Measurements from ENCODE around the gene ORAI3. TPM values are rescaled to one million over a fixed set of nuclear protein-coding genes. Genes with fewer than 3 reads are reported as not detected.
A peak's percentile ranks its signal among the peaks of the same experiment; 100 is the strongest.

The ORAI3 gene
- polyA plus RNA-seq, 1 of the 3 experiments (the other 2 are of a cell fraction) = 29.0 TPM

DNA sequence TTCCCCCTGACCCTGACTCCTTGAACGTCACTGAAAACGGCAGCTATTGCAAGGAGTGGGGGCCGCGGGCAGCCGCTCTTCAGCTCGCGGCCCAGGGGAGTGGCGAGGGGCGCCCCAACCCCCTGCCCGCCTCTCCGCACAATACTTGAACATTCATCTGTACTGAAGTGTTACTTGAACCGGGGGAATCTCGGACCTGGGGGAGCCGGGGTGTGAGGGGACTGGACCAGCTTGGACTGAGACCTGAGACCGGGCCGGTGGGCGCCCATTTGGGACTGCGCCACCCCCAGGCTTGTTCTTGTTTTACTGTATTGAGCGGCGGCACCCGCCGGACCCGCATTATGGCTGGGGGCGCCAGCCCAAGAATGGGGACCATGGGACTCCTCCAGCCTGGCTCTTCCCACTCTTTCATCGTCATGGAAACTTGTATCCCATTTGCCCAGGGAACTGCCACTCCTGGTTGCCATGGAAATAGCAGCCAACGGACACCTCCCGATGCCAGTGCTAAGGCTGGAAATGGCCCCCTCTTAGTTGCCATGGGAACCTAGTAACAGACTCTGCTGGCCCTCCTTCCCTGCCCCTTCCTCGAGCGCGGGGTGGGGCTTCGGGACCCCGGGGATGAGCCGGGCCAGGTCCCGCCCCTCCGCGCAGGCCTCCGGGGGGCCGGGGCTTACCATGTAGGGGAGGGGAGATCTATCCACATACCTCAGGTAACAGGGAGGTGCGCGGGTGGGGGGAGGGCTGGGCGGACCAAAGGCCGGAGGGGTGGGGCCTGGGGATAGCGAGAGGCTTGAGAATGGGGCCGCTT is 805 bp upstream of the ORAI3 start:
- H3K27ac ChIP-seq (ENCODE audit: low read depth in 2 of 2, low read length in 1 of 2) = peak overlapping the region; percentile 86 to 91
- no peaks in the 10 kb centered on the region for H3K9me2 ChIP-seq
- peak overlapping the region; percentile 97 for H3K4me2 ChIP-seq
- TF ChIP-seq, protein P1, sequence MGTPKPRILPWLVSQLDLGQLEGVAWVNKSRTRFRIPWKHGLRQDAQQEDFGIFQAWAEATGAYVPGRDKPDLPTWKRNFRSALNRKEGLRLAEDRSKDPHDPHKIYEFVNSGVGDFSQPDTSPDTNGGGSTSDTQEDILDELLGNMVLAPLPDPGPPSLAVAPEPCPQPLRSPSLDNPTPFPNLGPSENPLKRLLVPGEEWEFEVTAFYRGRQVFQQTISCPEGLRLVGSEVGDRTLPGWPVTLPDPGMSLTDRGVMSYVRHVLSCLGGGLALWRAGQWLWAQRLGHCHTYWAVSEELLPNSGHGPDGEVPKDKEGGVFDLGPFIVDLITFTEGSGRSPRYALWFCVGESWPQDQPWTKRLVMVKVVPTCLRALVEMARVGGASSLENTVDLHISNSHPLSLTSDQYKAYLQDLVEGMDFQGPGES (IDR thresholded peaks at IDR 0.05; ENCODE audit: low read depth, low read length) = 0 out of 2 replicates have a peak, but pooled peaks have one; percentile 33
- TF ChIP-seq, protein P2, sequence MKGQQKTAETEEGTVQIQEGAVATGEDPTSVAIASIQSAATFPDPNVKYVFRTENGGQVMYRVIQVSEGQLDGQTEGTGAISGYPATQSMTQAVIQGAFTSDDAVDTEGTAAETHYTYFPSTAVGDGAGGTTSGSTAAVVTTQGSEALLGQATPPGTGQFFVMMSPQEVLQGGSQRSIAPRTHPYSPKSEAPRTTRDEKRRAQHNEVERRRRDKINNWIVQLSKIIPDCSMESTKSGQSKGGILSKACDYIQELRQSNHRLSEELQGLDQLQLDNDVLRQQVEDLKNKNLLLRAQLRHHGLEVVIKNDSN (IDR thresholded peaks at IDR 0.05; ENCODE audit: borderline replicate concordance, low read depth) = no peak
- no peak for TF ChIP-seq RXRA (IDR thresholded peaks at IDR 0.05; ENCODE audit: borderline replicate concordance, low read depth)
- TF ChIP-seq SIN3A (IDR thresholded peaks at IDR 0.05; ENCODE audit: borderline replicate concordance, low read depth, low read length) = 0 out of 2 replicates have a peak, but pooled peaks have one; percentile 36
- TF ChIP-seq, protein P3, sequence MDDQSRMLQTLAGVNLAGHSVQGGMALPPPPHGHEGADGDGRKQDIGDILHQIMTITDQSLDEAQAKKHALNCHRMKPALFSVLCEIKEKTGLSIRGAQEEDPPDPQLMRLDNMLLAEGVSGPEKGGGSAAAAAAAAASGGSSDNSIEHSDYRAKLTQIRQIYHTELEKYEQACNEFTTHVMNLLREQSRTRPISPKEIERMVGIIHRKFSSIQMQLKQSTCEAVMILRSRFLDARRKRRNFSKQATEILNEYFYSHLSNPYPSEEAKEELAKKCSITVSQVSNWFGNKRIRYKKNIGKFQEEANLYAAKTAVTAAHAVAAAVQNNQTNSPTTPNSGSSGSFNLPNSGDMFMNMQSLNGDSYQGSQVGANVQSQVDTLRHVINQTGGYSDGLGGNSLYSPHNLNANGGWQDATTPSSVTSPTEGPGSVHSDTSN (IDR thresholded peaks at IDR 0.05) = peak; percentile 99
- TF ChIP-seq MXI1 (IDR thresholded peaks at IDR 0.05; ENCODE audit: low read depth, low read length) = peak; percentile 96
- 0 out of 2 replicates have a peak, but pooled peaks have one; percentile 39 for TF ChIP-seq NRF1 (IDR thresholded peaks at IDR 0.05; ENCODE audit: low read depth, low read length)
- H3K4me1 ChIP-seq (ENCODE audit: control insufficient read depth in 1 of 2, insufficient read depth in 2 of 2, low read depth in 1 of 2, low read length in 1 of 2) = peaks cover 0 to 20% of the 10 kb centered on the region in 2 experiments; a peak in 1 of 4 replicates
- no peaks in the 10 kb centered on the region for H4K20me1 ChIP-seq (ENCODE audit: insufficient read depth)
- no peaks in the 10 kb centered on the region for H3K27me3 ChIP-seq (ENCODE audit: insufficient read depth)
- peaks cover 12% of the 10 kb centered on the region; the same call in 1 of the 2 replicates for H3K79me2 ChIP-seq (ENCODE audit: insufficient read depth)
- ChIA-PET CTCF (interaction anchor here (1.0 to 1.4 kb wide), 3 partner anchors 12 to 133 kb away, joined by 3 to 4 read pairs (median 4); no protein-coding TSS in a partner anchor), POLR2A (interaction anchor here (1.1 kb wide), 1 partner anchor 9 kb away, joined by 3 read pairs; the partner anchor contains the start of gene SETD1A)
- H3K9me3 ChIP-seq = no peaks in the 10 kb centered on the region
- peak overlapping the region; percentile 59; the same call in 1 of the 2 replicates for H2AFZ ChIP-seq (ENCODE audit: low read depth)
- DNase-seq = peak; percentile 95
- H3K9ac ChIP-seq = peak overlapping the region; percentile 86
- H3K36me3 ChIP-seq (replicated peaks in 1 of 2; ENCODE audit: control insufficient read depth in 1 of 2, insufficient read depth in 2 of 2, low read length in 1 of 2) = peaks cover 8 to 22% of the 10 kb centered on the region in 2 experiments
- 26% methylated on average over 30 of the region's 44 CpGs for WGBS (ENCODE audit: low lambda C conversion rate)
- H3K4me3 ChIP-seq (ENCODE audit: low read depth in 2 of 2, low read length in 1 of 2) = peak overlapping the region; percentile 80 to 93
- H3F3A ChIP-seq (replicated peaks; ENCODE audit: insufficient read depth) = peaks cover 42% of the 10 kb centered on the region

DNA sequence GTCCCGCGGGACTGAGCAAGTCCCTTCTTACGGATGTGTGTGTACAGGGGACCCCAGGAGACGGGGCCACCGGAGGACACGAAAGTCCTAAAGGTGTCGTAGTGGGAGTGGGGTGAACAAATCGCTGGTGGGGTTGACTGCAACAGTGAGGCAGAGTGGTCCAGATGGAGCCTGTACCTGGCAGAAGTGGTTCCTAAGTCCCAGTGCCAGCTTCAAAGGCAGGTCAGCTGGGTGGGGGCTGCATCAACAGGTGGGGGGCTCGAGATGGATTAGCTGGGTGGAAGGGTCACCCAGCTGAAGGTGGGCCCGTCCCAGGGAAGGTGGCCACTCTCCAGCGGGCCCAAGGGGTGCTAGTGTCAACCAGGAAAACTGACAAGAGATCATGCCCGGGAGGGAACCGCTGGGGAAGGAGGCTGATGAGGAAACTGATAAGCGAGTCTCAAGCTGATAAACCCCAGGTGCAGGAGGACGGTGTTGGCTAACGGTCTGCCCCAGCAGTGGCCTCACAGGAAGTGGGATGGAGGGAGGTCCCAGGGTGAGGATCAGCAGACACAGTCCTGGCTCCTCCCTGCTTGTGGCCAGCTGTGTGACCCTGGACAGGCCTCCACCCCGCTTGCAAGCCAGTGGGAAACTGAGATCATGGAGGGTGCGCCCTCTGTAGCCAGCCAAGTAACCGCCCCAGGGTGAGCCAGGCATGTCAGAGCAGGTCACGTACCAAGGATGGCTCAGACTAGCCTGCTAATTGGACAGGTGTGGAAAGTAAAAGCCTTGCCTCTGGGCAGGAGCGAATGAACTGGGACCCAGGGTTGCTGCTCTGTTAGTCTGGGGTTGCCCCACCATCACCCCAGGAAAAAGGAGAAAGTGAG is 1.0 kb downstream of the ORAI3 start:
- POLR2A ChIA-PET = interaction anchor here (0.6 to 1.3 kb wide), 6 partner anchors 8 to 144 kb away, joined by 3 to 6 read pairs (median 3); partner anchors contain the start of genes FBXL19 and ZNF668
- peak overlapping the region; percentile 86 for H3K9ac ChIP-seq
- H2AFZ ChIP-seq (ENCODE audit: low read depth) = no peak overlapping the region
- H3K9me2 ChIP-seq = no peaks in the 10 kb centered on the region
- H3K27me3 ChIP-seq (ENCODE audit: insufficient read depth) = no peaks in the 10 kb centered on the region
- no peaks in the 10 kb centered on the region for H3K9me3 ChIP-seq
- H3K4me2 ChIP-seq = peak overlapping the region; percentile 97
- CTCF ChIA-PET = interaction anchor here (0.7 to 6.4 kb wide), 6 partner anchors 9 to 493 kb away, joined by 3 to 45 read pairs (median 6); partner anchors contain the start of gene ZNF843
- H3K4me1 ChIP-seq (ENCODE audit: control insufficient read depth in 1 of 2, insufficient read depth in 2 of 2, low read depth in 1 of 2, low read length in 1 of 2) = peaks cover 0 to 29% of the 10 kb centered on the region in 2 experiments; a peak in 1 of 4 replicates
- peaks cover 0 to 10% of the 10 kb centered on the region in 2 experiments for H3K36me3 ChIP-seq (replicated peaks in 1 of 2; ENCODE audit: control insufficient read depth in 1 of 2, insufficient read depth in 2 of 2, low read length in 1 of 2)
- DNase-seq = peak; percentile 73
- peak overlapping the region; percentile 86 to 91; a peak in 3 of 4 replicates for H3K27ac ChIP-seq (ENCODE audit: low read depth in 2 of 2, low read length in 1 of 2)
- 14% methylated on average over 18 of the region's 21 CpGs for WGBS (ENCODE audit: low lambda C conversion rate)
- peaks cover 12% of the 10 kb centered on the region for H3K79me2 ChIP-seq (ENCODE audit: insufficient read depth)
- peak overlapping the region; percentile 80 to 93 for H3K4me3 ChIP-seq (ENCODE audit: low read depth in 2 of 2, low read length in 1 of 2)
- peak; percentile 91 for TF ChIP-seq POLR2AphosphoS5 (IDR thresholded peaks at IDR 0.05; ENCODE audit: low read depth, low read length)
- no peak for TF ChIP-seq RFX5 (IDR thresholded peaks at IDR 0.05; ENCODE audit: low read length)
- TF ChIP-seq MXI1 (IDR thresholded peaks at IDR 0.05; ENCODE audit: low read depth, low read length) = peak; percentile 30
- TF ChIP-seq TAF1 (IDR thresholded peaks at IDR 0.05; ENCODE audit: borderline replicate concordance, low read depth, low read length) = peak; percentile 63
- TF ChIP-seq EP300 (IDR thresholded peaks at IDR 0.05; ENCODE audit: borderline replicate concordance in 1 of 2, low read depth in 1 of 2, low read length in 1 of 2) = 0 out of 4 replicates have a peak, but pooled peaks of 1 of the 2 experiments have one; percentile 23
- TF ChIP-seq, protein P3 (IDR thresholded peaks at IDR 0.05) = peak; percentile 8
- TF ChIP-seq GATA2 (CRISPR knock-in tag; IDR thresholded peaks at IDR 0.05) = peak; percentile 75
- no peak for TF ChIP-seq FOSL2 (IDR thresholded peaks at IDR 0.05; ENCODE audit: borderline replicate concordance, low read depth)
- TF ChIP-seq, protein P4, sequence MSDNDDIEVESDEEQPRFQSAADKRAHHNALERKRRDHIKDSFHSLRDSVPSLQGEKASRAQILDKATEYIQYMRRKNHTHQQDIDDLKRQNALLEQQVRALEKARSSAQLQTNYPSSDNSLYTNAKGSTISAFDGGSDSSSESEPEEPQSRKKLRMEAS (IDR thresholded peaks at IDR 0.05; ENCODE audit: low read depth) = 0 out of 2 replicates have a peak, but pooled peaks have one; percentile 28
- peak; percentile 78; the same call in 1 of the 2 replicates for TF ChIP-seq SIN3A (IDR thresholded peaks at IDR 0.05; ENCODE audit: borderline replicate concordance, low read depth, low read length)
- peak; percentile 47; the same call in 1 of the 2 replicates for TF ChIP-seq TCF12 (IDR thresholded peaks at IDR 0.05)
- no peak for TF ChIP-seq JUND (IDR thresholded peaks at IDR 0.05)
- 0 out of 2 replicates have a peak, but pooled peaks have one; percentile 42 for TF ChIP-seq ELF1 (IDR thresholded peaks at IDR 0.05)
- H4K20me1 ChIP-seq (ENCODE audit: insufficient read depth) = no peaks in the 10 kb centered on the region
- H3F3A ChIP-seq (replicated peaks; ENCODE audit: insufficient read depth) = peaks cover 52% of the 10 kb centered on the region
